Bronchus fibroblast of lung (primary cell): ENCODE results near the gene CHRD. TPM values are rescaled to one million over a fixed set of nuclear protein-coding genes. Genes with fewer than 3 reads are reported as not detected.

Source experiments
- total RNA-seq: library from RNA; depleted of rRNA; stranded (reverse); fragments of >200 nt; gene quantifications from 2 replicates; pipeline ENCODE4 v1.2.3, GENCODE V29; 2015

Gene CHRD
- 0.17 and 0.30 TPM in 2 replicates for total RNA-seq

GRCh38 chr3:184379358-184380184 lies at the start of gene CHRD:
TSS of gene CHRD (plus strand) at chr3:184380054. CDS start at chr3:184380319, 265 bp downstream.

GRCh38 chr3:184337399-184337714 lies 42.5 kb upstream of the CHRD start, which contains the start of gene FAM131A:
TSS of gene FAM131A (plus strand) at chr3:184337600. CDS start at chr3:184337631, 31 bp downstream.

DNA sequence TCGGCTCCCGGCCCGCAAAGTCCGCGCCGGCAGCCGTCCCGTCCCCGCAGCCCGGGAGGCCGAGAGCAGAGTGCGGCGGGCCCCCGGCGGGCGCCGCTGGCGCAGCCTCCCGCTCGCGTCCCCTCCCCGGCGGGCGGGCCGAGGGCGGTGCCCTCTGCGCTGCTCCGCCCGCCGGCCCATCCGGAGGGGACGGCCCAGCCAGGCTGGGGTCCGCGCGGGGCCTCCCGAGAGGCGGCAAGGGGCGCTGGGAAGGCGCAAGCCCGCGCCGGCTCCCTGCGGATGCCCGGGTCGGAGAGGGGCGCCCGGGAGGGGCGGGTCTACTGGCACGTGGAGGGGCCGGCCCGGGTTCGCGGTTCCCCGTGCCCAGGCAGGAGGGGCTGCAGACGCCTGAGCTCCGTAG lies 18.3 kb upstream of the CHRD start, which contains the start of the genes CLCN2 and POLR2H:
Gene CLCN2, minus strand, starts transcription at position 74 of the 400 bp plus-strand sequence. CDS start 126 bp downstream, outside the sequence.
Gene POLR2H, plus strand, starts transcription at position 179 of the 400 bp plus-strand sequence. CDS start 1,783 bp downstream, outside the sequence.

DNA sequence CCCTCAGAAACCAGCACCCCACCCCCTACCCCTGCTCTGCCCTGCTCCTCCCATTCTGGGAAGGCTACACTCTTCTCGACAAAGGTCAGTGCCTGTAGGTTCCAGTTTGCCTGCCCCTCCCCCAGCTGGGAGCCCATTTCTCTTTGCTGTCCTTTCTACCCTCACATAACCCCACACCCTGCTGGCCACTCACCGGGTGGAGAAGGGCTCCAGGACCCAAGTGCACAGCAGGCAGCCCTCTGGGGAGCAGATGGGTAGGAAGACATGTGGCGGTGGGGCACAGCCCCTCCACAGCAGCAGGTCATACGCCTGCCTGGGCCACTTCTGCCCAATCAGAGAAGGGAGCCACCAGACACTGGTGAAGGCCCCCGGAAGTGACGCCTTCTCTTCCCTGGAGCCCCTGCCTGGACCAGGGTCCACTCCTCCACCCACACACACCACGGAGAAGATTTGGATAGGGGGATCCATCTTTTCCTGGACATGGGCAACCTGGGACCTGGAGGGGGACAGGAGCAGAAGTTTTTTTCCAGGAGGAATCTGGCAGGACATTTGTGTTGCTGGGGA lies 1.9 kb upstream of the CHRD start, which contains the start of gene THPO:
Gene THPO, minus strand, starts transcription at position 326 of the 564 bp plus-strand sequence. CDS start 1,948 bp downstream, outside the sequence.

Other genes with a start within 250 kb of the CHRD start
- gene EIF2B5, start 244.7 kb upstream of the CHRD start, total RNA-seq = 24.4 and 28.9 TPM in 2 replicates
- 25.4 and 28.2 TPM in 2 replicates for gene DVL3, start 224.7 kb upstream of the CHRD start, total RNA-seq
- gene AP2M1, start 205.2 kb upstream of the CHRD start, total RNA-seq = 351 and 403 TPM in 2 replicates
- gene ABCF3, start 193.9 kb upstream of the CHRD start, total RNA-seq = 29.9 and 49.9 TPM in 2 replicates
- gene VWA5B2, start 150.5 kb upstream of the CHRD start, total RNA-seq = not detected in 2 replicates
- 51.6 and 60.2 TPM in 2 replicates for gene ALG3, start 131.1 kb upstream of the CHRD start, total RNA-seq
- gene EEF1AKMT4, start 130.4 kb upstream of the CHRD start, total RNA-seq = 3.0 and 5.2 TPM in 2 replicates
- not detected in 2 replicates for gene CAMK2N2, start 118.5 kb upstream of the CHRD start, total RNA-seq
- not detected in 2 replicates for gene ECE2, start 104.0 kb upstream of the CHRD start, total RNA-seq
- gene PSMD2, start 80.8 kb upstream of the CHRD start, total RNA-seq = 508 and 570 TPM in 2 replicates
- 375 and 377 TPM in 2 replicates for gene EIF4G1, start 65.4 kb upstream of the CHRD start, total RNA-seq
- gene FAM131A, start 42.5 kb upstream of the CHRD start, total RNA-seq = 21.6 and 23.5 TPM in 2 replicates
- gene CLCN2, start 18.4 kb upstream of the CHRD start, total RNA-seq = 2.2 and 3.4 TPM in 2 replicates
- 100 and 107 TPM in 2 replicates for gene POLR2H, start 18.3 kb upstream of the CHRD start, total RNA-seq
- not detected in 2 replicates for gene THPO, start 1.8 kb upstream of the CHRD start, total RNA-seq
- gene EPHB3, start 181.7 kb downstream of the CHRD start, total RNA-seq = 0.89 and 1.3 TPM in 2 replicates